Ectodermal cell (in vitro differentiated cells): ENCODE data around the gene HDAC3.
A peak's percentile ranks its signal among the peaks of the same experiment; 100 is the strongest.

Experiments used
- H3K27ac ChIP-seq: 2 replicates; pipeline ENCODE4 v1.7.0; 2013; ENCODE audit warnings: mild to moderate bottlenecking, low read depth, low read length; ENCODE audit not compliant: insufficient read depth, poor library complexity, severe bottlenecking
- H3K27me3 ChIP-seq: 2 replicates; pipeline ENCODE4 v1.7.0; 2013; ENCODE audit warnings: mild to moderate bottlenecking, low read length; ENCODE audit not compliant: insufficient read depth, control insufficient read depth, poor library complexity, severe bottlenecking
- H3K36me3 ChIP-seq: one replicate; pipeline ENCODE4 v1.7.0; 2013; ENCODE audit warnings: low read length; ENCODE audit not compliant: control insufficient read depth, insufficient read depth
- H3K4me1 ChIP-seq: one replicate; pipeline ENCODE4 v1.7.0; 2013; ENCODE audit warnings: low read length; ENCODE audit not compliant: control insufficient read depth, insufficient read depth
- H3K4me3 ChIP-seq: 2 replicates; pipeline ENCODE4 v1.7.0; 2013; ENCODE audit warnings: low read depth, low read length, control low read depth; ENCODE audit not compliant: insufficient read depth
- H3K9me3 ChIP-seq: 2 replicates; pipeline ENCODE4 v1.7.0; 2013; ENCODE audit warnings: mild to moderate bottlenecking, low read length, moderate library complexity; ENCODE audit not compliant: control insufficient read depth
- WGBS, 2 experiments: methylation state at CpG; one replicate each; pipeline ENCODE4 v1.1.7; 2013; ENCODE audit warnings: missing lambda C conversion rate in 2 of 2; 5-methylcytosine and 5-hydroxymethylcytosine counted together

Gene HDAC3

DNA sequence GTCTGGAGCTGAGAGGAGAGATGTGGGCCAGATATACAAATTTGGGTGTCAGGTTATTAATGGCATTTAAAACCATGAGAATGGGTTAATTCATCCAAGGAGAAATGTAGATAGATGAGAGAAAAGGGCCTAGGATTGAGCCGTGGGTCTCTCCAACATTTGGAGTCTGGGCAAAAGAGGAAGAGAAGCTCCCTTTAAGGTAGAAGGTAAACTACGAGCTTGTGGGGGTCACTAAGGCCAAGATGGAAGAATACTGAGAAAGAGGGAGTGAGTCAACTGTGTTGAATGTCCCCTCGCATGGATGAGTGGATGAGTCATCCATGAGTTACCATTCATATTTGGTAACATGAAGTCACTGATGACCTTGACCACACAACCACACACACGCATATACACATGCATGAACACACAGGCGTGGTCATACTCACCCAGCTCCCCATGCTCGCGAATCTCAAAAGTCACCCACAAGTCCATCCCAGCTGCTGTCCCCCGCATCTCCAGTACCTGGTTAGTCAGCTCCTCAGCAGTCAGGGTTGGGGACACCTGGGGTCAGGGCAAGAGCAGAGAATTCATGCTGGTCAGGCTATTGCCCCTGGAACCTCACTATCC is 21.4 kb upstream of the HDAC3 start:
- Histone ChIP-seq H3K27ac (no peak overlapping the region), H3K27me3 (no peaks in the 10 kb centered on the region), H3K9me3 (no peaks in the 10 kb centered on the region), H3K36me3 (peaks cover 6% of the 10 kb centered on the region), H3K4me3 (no peak overlapping the region), H3K4me1 (no peaks in the 10 kb centered on the region)
- WGBS, 2 experiments: 87 to 93% methylated on average over 8 of the region's 8 CpGs

DNA sequence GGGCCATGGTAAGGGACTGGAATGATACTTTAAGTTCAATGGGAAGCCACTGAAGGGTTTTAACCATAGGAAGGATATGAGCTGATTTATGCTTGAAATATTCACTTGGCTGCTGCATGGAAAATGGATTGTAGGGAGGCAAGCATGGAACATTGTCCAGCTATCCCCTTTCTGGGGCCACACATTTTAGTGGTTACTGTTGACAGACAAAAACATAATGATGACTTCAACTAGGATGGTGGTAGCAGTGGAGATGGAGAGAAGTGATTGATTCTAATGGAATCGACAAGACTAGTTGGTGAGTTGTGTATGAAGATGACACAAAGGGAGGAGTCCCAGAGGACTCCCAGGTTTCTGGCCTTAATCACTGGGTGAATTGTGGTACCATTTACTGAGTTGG is 20.8 kb upstream of the HDAC3 start:
- no peak overlapping the region for H3K27ac ChIP-seq
- no peaks in the 10 kb centered on the region for H3K4me1 ChIP-seq
- H3K9me3 ChIP-seq: no peaks in the 10 kb centered on the region
- peaks cover 6% of the 10 kb centered on the region for H3K36me3 ChIP-seq
- H3K4me3 ChIP-seq: no peak overlapping the region
- H3K27me3 ChIP-seq: peaks cover 2% of the 10 kb centered on the region
- WGBS, 2 experiments: 93 to 96% methylated on average over 1 of the region's 1 CpG

GRCh38 chr5:141656396-141656795 is 19.7 kb upstream of the HDAC3 start:
- Histone ChIP-seq H3K36me3 (peaks cover 6% of the 10 kb centered on the region), H3K4me1 (no peaks in the 10 kb centered on the region), H3K4me3 (no peak overlapping the region), H3K9me3 (no peaks in the 10 kb centered on the region), H3K27ac (no peak overlapping the region), H3K27me3 (peaks cover 12% of the 10 kb centered on the region)
- WGBS, 2 experiments: 93 to 94% methylated on average over 9 of the region's 9 CpGs

DNA sequence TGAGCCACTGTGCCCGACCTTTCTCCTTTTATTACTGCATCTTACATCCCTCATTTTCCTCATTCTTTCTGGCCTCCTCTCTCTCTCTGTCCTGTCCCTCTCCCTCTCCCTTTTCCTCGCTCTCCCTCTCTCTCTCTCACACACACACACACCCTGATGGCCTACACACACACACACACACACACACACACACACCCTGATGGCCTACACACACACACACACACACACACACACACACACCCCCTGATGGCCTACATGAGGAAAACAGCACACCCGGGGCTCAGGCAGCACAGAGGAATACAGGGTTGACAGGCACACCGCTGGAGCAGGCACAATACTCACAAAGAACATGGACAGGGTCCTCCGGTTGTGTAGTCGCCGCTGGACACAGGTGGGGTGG is 18.4 kb upstream of the HDAC3 start:
- Histone ChIP-seq H3K27ac (no peak overlapping the region), H3K36me3 (peaks cover 6% of the 10 kb centered on the region)
- 89 to 91% methylated on average over 7 of the region's 7 CpGs for WGBS, 2 experiments

GRCh38 chr5:141654298-141654697 is 17.6 kb upstream of the HDAC3 start:
- H3K4me3 ChIP-seq: no peak overlapping the region
- H3K4me1 ChIP-seq: no peaks in the 10 kb centered on the region
- H3K36me3 ChIP-seq: peaks cover 6% of the 10 kb centered on the region
- 88 to 100% methylated on average over 1 to 2 of the region's 2 CpGs for WGBS, 2 experiments
- peaks cover 16% of the 10 kb centered on the region for H3K27me3 ChIP-seq
- H3K27ac ChIP-seq: no peak overlapping the region
- no peaks in the 10 kb centered on the region for H3K9me3 ChIP-seq

More for the DNA sequence above, 18.4 kb upstream of the HDAC3 start:
- Histone ChIP-seq H3K4me1 (no peaks in the 10 kb centered on the region), H3K9me3 (no peaks in the 10 kb centered on the region), H3K27me3 (peaks cover 16% of the 10 kb centered on the region), H3K4me3 (no peak overlapping the region)

GRCh38 chr5:141651728-141652105 is 15.1 kb upstream of the HDAC3 start:
- Histone ChIP-seq H3K36me3 (peaks cover 6% of the 10 kb centered on the region), H3K27ac (no peak overlapping the region), H3K27me3 (peaks cover 16% of the 10 kb centered on the region), H3K4me3 (peak overlapping the region; percentile 58), H3K9me3 (no peaks in the 10 kb centered on the region), H3K4me1 (no peaks in the 10 kb centered on the region)
- WGBS, 2 experiments: 62 to 73% methylated on average over 9 of the region's 9 CpGs

GRCh38 chr5:141650851-141651727 is 14.4 kb upstream of the HDAC3 start, which contains the start of gene FCHSD1:
FCHSD1 (minus strand) TSS chr5:141651418; CDS start chr5:141651368, 50 bp downstream.
- Histone ChIP-seq H3K27me3 (peaks cover 16% of the 10 kb centered on the region), H3K4me1 (no peaks in the 10 kb centered on the region), H3K9me3 (no peaks in the 10 kb centered on the region), H3K27ac (no peak within 1 kb of the TSS), H3K4me3 (peak within 1 kb of the TSS; percentile 58), H3K36me3 (peaks cover 2% of the 10 kb centered on the region)
- 3% methylated on average over 49 to 50 of the region's 50 CpGs for WGBS, 2 experiments

DNA sequence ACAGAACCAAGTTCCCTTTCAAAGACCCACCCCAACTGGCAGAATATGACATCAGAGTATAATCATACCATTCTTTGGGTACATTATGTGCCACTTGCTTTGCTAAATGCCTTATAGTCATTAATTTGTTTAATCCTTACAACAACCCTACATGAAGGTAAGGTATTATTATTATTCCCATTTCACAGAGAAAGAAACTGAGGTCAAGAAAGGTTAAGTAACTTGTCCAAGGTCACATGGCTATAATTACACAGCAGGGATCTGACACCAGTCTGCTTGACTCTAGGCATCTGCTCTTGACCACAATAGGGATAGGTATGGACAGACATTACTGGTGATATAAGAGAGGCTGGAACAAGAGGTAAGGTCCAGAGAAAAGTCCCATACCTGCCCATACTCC is 13.3 kb upstream of the HDAC3 start:
- Histone ChIP-seq H3K27ac (no peak overlapping the region), H3K4me3 (no peak overlapping the region)

DNA sequence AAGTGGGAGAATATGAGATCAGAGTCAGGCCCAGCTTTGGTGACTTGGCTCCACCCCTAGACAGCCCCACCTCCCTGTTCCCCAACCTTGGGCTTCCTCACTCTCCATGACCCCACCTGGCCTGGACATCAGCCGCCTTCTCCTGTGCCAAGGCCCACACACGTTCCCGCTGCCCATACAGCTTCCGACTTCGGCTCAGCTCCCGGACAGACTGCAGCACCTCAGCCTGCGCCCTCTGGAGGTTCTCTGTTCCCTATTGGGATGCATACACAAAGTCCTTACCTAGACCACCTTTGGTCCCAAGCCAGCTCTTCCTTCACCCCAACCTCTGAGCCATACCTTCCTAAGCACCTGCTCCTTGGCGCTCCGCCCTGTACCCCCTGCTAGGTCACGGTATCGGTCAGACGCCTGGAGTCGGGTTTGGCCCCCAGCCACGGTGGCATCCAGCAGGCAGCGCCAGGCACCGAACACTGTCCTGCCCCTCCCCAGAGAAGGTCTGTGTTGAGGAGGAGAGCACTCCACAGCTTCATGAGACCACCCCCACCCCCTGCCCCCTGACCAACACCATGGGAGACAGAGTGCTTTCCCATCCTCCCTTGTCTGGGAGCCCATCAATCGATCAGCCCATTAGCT is 12.5 kb upstream of the HDAC3 start:
- H3K9me3 ChIP-seq: no peaks in the 10 kb centered on the region
- H3K4me3 ChIP-seq: no peak overlapping the region
- no peaks in the 10 kb centered on the region for H3K4me1 ChIP-seq
- no peaks in the 10 kb centered on the region for H3K36me3 ChIP-seq
- H3K27ac ChIP-seq: no peak overlapping the region
- 92% methylated on average over 17 of the region's 17 CpGs for WGBS, 2 experiments
- peaks cover 16% of the 10 kb centered on the region for H3K27me3 ChIP-seq

More for the DNA sequence above, 13.3 kb upstream of the HDAC3 start:
- Histone ChIP-seq H3K36me3 (no peaks in the 10 kb centered on the region), H3K27me3 (peaks cover 16% of the 10 kb centered on the region), H3K9me3 (no peaks in the 10 kb centered on the region), H3K4me1 (no peaks in the 10 kb centered on the region)

DNA sequence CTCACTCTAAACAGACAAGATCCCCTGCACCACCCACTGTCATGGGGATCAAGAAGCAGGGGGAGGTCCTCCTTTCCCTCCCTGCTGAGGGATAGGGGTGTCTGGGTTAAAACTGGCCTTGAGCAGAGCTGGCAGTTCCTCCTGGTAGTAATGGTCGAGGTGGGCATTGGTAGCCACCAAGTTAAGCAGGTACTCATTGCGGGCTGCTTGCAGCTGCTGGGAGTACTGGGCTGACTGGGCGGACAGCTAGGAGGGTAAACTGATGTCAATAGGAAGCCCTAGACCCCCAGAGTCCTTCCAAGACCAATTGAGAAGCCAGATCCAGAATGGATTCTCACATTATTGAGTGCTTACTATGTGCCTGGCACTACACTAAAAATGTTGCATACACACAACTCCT is 11.2 kb upstream of the HDAC3 start:
- H3K27me3 ChIP-seq: peaks cover 16% of the 10 kb centered on the region
- 83 to 85% methylated on average over 3 of the region's 3 CpGs for WGBS, 2 experiments
- H3K36me3 ChIP-seq: no peaks in the 10 kb centered on the region
- no peak overlapping the region for H3K27ac ChIP-seq
- no peaks in the 10 kb centered on the region for H3K4me1 ChIP-seq
- no peak overlapping the region for H3K4me3 ChIP-seq
- H3K9me3 ChIP-seq: no peaks in the 10 kb centered on the region
